Sigmoid colon (tissue), 7 donors: ENCODE results near the gene ACAA1. TPM values are rescaled to one million over a fixed set of nuclear protein-coding genes. Genes with fewer than 3 reads are reported as not detected.

Source experiments
- DNase-seq: peaks from one replicate; pipeline ENCODE4 v3.0.0-alpha.2; 2019
- H3K27ac ChIP-seq, 4 donors: fragments of 200-600 bp; sonication (generic); one replicate each; pipeline ENCODE4 v1.5.1; 2016 to 2019; ENCODE audit warnings: mild to moderate bottlenecking in 1 of 4
- H3K27me3 ChIP-seq, 3 donors: fragments of 200-600 bp; sonication (generic); one replicate each; pipeline ENCODE4 v1.5.1; 2019; ENCODE audit warnings: mild to moderate bottlenecking in 1 of 3
- H3K36me3 ChIP-seq, 4 donors: fragments of 200-600 bp; sonication (generic); one replicate each; pipeline ENCODE4 v1.5.1; 2016 to 2019
- H3K4me1 ChIP-seq, 4 donors: fragments of 200-600 bp; sonication (generic); one replicate each; pipeline ENCODE4 v1.5.1; 2017 to 2019
- H3K4me3 ChIP-seq, 4 donors: fragments of 200-600 bp; sonication (generic); one replicate each; pipeline ENCODE4 v1.5.1; 2017 to 2019; ENCODE audit warnings: mild to moderate bottlenecking in 2 of 4, moderate library complexity in 1 of 4
- H3K9me3 ChIP-seq, 4 donors: fragments of 200-600 bp in 3 of 4; sonication (generic) in 3 of 4; one replicate each; pipeline versions ENCODE4 v1.5.1 to v1.6.1; 2013 to 2019
- EP300 ChIP-seq, 4 donors: sonication (generic); formaldehyde crosslinking; IDR thresholded peaks; one replicate each; pipeline ENCODE4 v1.6.1; 2017; ENCODE audit warnings: antibody characterized with exemption in 4 of 4
- POLR2A ChIP-seq, 2 donors: fragments of 450-650 bp; IDR thresholded peaks; one replicate each; pipeline ENCODE4 v1.6.1; 2016; ENCODE audit warnings: antibody characterized with exemption in 2 of 2, mild to moderate bottlenecking in 2 of 2, moderate library complexity in 2 of 2
- POLR2AphosphoS5 ChIP-seq, 4 donors: sonication (generic); formaldehyde crosslinking; IDR thresholded peaks; one replicate each; pipeline ENCODE4 v1.6.1; 2017; ENCODE audit warnings: antibody characterized with exemption in 4 of 4
- WGBS, 2 donors: extraction: QIAGEN DNeasy Blood & Tissue Kit; methylation state at CpG; one replicate each; pipeline ENCODE4 v1.1.7; 2013; 5-methylcytosine and 5-hydroxymethylcytosine counted together
- intact Hi-C: fragments of 100-400 bp; cut with DNase I; formaldehyde crosslinking; loops from one replicate; pipeline ENCODE4 v1.15.1; 2023
- polyA plus RNA-seq, 3 donors: library from polyadenylated mRNA; stranded (reverse); fragments of 200-250 nt; gene quantifications; one replicate each; pipeline ENCODE4 v1.2.3, GENCODE V29; 2013
- total RNA-seq, 4 donors: library from RNA; depleted of rRNA; stranded (reverse); fragments of >200 nt; gene quantifications; one replicate each; pipeline ENCODE4 v1.1.0, GENCODE V29; 2016
- TF ChIP-seq, protein P1 (sequence below), 4 experiments: fragments of 450-650 bp in 3 of 4; fragments of 200-600 bp in 1 of 4; IDR thresholded peaks; one replicate each; pipeline ENCODE4 v1.5.1; 2016 to 2019; ENCODE audit warnings: antibody characterized with exemption in 4 of 4, mild to moderate bottlenecking in 3 of 4, moderate library complexity in 2 of 4
- donor health status: healthy with polysubstance abuse.
- donor health status: Bipolar disorder and iron deficiency.
- donor health status: healthy.

Gene ACAA1
- total and polyA plus RNA-seq, 7 donors = 42.6 to 258 (median 53.2) TPM

DNA sequence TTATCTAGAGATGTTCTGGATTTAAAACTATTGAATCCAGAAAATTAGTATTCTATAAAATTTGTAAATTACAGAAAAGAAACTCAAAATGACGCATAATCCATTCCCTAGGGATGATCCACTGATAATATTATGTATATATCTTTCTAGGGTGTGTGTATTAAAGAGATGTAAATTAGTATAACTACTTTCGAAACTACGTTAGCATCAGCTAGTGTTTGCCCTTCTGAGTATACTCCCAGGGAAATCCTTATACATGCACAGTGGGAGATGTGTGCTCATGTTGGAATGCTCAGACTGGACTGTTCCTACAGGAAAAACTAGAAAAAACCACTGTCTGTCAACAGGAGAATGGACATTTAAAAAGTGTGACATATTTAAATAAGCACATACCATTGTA, 36.4 kb downstream of the ACAA1 start:
- H3K4me3 ChIP-seq = no peak overlapping the region
- H3K27me3 ChIP-seq = no peaks in the 10 kb centered on the region
- H3K36me3 ChIP-seq = no peaks in the 10 kb centered on the region
- no peaks in the 10 kb centered on the region for H3K9me3 ChIP-seq
- WGBS, 2 donors = 87 to 88% methylated on average over 3 of the region's 3 CpGs
- no peak overlapping the region for H3K27ac ChIP-seq
- TF ChIP-seq POLR2A (IDR thresholded peaks at IDR 0.05) = no peak
- TF ChIP-seq, protein P1, sequence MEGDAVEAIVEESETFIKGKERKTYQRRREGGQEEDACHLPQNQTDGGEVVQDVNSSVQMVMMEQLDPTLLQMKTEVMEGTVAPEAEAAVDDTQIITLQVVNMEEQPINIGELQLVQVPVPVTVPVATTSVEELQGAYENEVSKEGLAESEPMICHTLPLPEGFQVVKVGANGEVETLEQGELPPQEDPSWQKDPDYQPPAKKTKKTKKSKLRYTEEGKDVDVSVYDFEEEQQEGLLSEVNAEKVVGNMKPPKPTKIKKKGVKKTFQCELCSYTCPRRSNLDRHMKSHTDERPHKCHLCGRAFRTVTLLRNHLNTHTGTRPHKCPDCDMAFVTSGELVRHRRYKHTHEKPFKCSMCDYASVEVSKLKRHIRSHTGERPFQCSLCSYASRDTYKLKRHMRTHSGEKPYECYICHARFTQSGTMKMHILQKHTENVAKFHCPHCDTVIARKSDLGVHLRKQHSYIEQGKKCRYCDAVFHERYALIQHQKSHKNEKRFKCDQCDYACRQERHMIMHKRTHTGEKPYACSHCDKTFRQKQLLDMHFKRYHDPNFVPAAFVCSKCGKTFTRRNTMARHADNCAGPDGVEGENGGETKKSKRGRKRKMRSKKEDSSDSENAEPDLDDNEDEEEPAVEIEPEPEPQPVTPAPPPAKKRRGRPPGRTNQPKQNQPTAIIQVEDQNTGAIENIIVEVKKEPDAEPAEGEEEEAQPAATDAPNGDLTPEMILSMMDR (IDR thresholded peaks at IDR 0.05) = no peak
- TF ChIP-seq EP300 (IDR thresholded peaks at IDR 0.05) = no peak
- TF ChIP-seq POLR2AphosphoS5 (IDR thresholded peaks at IDR 0.05) = no peak
- H3K4me1 ChIP-seq = no peaks in the 10 kb centered on the region
- no peak for DNase-seq
- intact Hi-C loops = no loop called here

DNA sequence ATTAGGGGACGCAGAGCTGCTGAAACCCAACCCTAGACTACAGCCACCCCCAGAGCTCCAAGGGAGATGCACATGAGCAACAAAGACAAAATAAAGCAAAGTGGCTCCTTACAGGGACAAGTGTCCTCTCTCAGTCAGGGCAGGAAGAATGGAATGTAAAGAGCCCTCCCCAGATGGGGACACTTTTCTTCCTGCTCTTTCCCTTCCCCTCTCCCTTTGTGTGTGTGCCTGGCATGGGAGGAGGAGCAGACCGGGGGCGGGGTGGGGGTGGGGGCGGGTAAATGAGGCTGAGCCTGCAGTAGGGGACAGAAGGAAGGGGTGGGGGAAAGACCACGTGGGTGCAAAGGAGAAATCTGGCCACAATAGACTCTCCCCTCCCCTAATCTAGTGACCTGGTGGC, 37.4 kb downstream of the ACAA1 start:
- H3K27me3 ChIP-seq = no peaks in the 10 kb centered on the region
- intact Hi-C loops = no loop called here
- H3K9me3 ChIP-seq = no peaks in the 10 kb centered on the region
- no peaks in the 10 kb centered on the region for H3K4me1 ChIP-seq
- TF ChIP-seq, protein P1 (IDR thresholded peaks at IDR 0.05) = no peak
- no peak for TF ChIP-seq EP300 (IDR thresholded peaks at IDR 0.05)
- TF ChIP-seq POLR2AphosphoS5 (IDR thresholded peaks at IDR 0.05) = no peak
- H3K4me3 ChIP-seq = no peak overlapping the region
- H3K36me3 ChIP-seq = no peaks in the 10 kb centered on the region
- H3K27ac ChIP-seq = no peak overlapping the region
- 47 to 56% methylated on average over 5 of the region's 5 CpGs for WGBS, 2 donors
- no peak for DNase-seq

DNA sequence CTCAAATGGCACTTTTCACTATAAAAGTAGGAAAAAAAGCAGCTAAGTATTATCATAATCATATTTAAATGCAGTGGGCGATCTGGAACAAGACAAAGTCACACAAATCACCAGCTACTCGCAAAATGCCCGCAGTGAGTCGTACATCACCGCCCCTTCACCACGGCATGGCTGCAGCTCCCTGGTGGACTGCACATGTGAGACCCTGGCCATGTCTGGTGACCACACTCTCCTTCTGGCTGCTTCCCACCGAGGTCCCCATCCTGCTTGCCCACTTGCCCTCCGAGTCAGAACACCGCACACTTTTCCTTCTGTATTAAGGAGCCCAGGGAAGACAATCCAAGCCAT, 38.6 kb downstream of the ACAA1 start:
- no peaks in the 10 kb centered on the region for H3K36me3 ChIP-seq

DNA sequence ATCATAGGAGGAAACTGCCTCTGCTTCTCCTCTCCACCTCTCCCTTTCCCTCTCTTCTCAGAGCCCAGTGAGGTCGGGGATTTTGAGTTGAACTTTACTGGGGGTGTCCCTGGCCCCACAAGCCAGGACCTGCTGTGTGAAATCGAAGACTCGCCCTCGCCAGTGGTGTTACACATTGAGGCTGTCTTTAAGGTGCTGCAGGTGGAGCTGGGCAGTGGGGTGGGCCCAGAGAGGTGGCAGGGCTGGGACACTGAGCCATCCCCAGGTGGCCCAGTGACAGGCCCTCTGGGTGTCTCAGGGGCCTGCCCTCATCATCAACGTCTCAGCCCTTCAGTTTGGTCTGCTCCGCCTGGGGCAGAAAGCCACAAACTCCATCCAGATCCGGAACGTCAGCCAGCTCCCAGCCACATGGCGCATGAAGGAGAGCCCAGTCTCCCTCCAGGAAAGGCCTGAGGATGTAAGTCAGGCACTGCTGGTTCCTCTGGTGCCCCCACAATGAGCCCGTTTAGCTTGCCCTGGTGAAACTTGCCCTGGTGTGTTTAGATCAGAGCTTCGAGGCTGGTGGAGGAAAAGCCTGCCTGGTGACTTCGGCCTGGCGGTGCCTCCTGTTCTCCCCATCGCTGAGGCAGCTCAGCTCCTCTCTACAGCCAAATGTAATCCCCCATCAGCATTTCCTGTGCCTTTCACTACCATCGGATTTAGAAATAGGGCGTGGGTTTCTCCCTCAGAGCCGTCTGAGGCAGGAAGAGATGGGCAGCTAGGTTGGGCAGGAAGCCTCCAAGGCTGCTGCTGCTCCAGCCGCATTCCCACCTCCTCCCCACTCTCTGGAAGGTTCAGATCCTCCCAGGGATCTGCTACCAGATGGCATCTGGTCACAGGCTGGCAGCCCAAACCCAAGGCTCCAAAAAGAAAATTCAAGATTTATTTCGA, 39.2 kb downstream of the ACAA1 start:
- TF ChIP-seq, protein P1 (IDR thresholded peaks at IDR 0.05) = no peak
- TF ChIP-seq EP300 (IDR thresholded peaks at IDR 0.05) = no peak
- no peak for TF ChIP-seq POLR2AphosphoS5 (IDR thresholded peaks at IDR 0.05)
- no peak for TF ChIP-seq POLR2A (IDR thresholded peaks at IDR 0.05)
- H3K27ac ChIP-seq = no peak overlapping the region
- WGBS, 2 donors = 83% methylated on average over 19 of the region's 19 CpGs

More for the DNA sequence above, 38.6 kb downstream of the ACAA1 start:
- H3K4me1 ChIP-seq = no peaks in the 10 kb centered on the region
- H3K27ac ChIP-seq = no peak overlapping the region
- H3K9me3 ChIP-seq = no peaks in the 10 kb centered on the region
- intact Hi-C loops = no loop called here
- H3K4me3 ChIP-seq = no peak overlapping the region
- 88 to 94% methylated on average over 9 of the region's 9 CpGs for WGBS, 2 donors
- no peaks in the 10 kb centered on the region for H3K27me3 ChIP-seq
- no peak for TF ChIP-seq POLR2A (IDR thresholded peaks at IDR 0.05)
- no peak for TF ChIP-seq POLR2AphosphoS5 (IDR thresholded peaks at IDR 0.05)
- no peak for TF ChIP-seq EP300 (IDR thresholded peaks at IDR 0.05)
- TF ChIP-seq, protein P1 (IDR thresholded peaks at IDR 0.05) = no peak
- DNase-seq = no peak

More for the DNA sequence above, 39.2 kb downstream of the ACAA1 start:
- Histone ChIP-seq H3K4me1 (no peaks in the 10 kb centered on the region), H3K27me3 (no peaks in the 10 kb centered on the region), H3K4me3 (no peak overlapping the region), H3K9me3 (no peaks in the 10 kb centered on the region), H3K36me3 (no peaks in the 10 kb centered on the region)
- intact Hi-C loops = no loop called here
- DNase-seq = no peak
